NCI-H1930 (cell line): ENCODE data around the gene S100A12.
"Not testable (repeated sequence)": the region's sequence is repeated elsewhere in the genome, so short reads cannot be mapped to it uniquely, and the experiment has no call there.

Experiments
- DNase-seq, 2 experiments: peaks; one replicate each; lab custom pipeline; 2025; lab: John Stamatoyannopoulos, UW

Gene S100A12

GRCh38 chr1:153352523-153352922 is 22.9 kb downstream of the S100A12 start:
- peak; percentile 42 to 57 for DNase-seq

DNA sequence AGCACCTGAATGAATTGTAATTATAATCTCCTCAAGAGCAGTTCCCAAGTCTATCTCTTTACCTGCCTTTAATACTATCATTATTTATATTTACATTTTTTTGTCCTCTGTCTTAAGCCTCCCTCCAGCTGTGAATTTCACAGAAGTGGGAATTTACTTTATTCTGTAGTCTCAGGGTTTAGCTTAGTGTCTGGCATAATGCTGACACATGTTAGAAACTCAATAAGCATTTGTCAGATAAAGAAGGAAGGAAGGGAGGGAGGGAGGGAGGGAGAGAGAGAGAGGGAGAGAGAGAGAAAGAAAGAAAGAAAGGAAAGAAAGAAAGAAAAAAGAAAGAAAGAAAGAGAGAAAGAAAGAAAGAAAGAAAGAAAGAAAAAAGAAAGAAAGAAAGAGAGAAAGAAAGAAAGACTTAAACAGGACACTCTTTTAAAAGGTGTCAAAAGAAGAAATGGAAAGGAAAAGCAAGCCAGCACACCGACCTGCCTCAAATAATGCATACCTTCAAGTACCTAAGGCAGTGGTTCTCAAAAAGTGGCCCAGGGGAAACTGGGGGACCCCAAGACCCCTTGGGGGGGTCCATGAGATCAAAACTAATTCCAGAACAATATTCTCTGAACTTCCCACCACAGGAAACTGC is 25.0 kb downstream of the S100A12 start:
- no peak for DNase-seq

DNA sequence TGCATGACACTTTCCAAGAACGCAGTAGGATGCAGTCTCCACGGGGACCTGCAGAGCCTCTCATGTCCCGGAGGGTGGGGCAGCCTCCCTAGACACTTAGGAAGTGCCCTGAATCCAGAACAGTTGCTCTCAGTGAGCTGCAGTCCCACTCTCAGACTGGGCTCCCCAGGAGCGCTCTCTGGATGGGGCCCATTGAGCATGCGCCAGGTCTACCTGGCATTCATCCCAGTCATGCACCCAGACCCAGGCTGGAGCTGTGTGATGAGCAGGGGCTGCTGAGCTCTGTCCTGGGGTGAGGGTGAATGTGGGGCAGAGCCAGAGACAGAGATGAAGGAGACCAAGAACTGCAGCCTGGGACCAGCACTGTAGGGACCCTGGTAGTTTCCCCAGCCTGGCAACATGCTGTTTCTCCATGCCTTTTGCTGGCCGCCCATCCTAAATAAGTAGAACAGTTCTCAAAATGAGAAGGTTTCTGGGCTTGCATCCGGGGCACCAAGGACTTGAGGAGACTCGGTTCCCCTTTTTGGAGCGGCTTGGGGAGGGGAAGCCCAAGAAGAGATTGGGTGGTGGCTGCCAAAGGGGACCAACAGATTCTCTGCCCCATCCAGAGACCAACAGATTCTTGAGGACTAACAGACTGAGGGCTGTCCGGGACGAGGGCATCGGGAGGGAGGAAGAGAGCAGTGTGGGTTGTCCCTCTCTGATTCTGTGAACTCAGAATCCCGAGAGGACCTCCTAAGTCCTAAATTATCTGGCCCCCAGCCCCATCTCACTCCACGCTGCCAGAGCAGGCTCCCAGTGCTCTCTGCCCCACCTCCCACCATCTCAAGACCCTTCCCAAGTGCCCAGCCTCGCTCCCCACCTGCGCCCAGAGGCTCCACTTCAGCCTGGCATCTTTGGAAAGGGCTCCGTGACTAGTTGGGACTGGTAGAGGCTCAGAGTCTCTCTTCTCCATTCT is 25.8 kb downstream of the S100A12 start:
- no peak for DNase-seq

DNA sequence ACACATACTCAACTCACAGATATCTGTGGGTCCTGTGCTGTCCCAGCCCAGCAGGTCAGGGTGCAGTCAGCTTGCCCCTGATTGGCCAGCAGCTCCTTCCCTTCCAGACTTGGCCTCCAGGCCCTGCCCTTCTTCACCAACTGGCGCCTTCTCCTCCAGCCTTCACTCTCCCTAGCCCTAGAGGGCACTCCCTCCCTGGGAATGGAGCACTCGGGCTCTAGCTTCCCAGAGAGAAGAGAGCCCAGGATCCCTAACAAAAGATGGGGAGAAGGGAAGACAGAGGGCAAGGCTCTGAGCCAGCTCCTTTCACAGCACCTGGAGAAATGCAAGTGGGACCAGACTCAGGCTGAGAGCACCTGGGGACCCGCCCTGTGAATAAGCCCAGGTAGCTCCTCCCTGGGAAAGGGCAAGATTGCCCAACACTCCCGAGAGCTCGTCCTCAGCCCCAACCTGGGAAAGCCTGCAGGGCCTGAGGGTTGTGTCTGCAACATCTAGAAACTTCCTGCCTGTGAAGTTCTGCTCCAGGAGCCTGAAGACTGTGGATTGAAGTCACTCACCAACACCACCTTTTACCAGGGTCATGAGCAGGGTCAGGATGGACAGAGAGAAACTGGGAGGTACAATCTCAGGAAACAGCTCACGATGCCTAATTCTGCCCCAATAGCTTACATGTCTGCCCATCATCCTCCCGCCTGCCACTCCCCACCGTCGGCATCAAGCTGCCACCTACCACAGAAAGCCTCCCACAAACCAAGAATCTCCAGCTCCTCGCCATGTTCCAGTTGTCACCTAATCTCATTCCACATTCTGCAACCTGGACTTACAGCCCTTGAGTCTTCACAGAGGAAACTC is 26.7 kb downstream of the S100A12 start, which contains the start of gene PGLYRP4:
PGLYRP4 (minus strand) TSS at position 331 of the 852 bp plus-strand sequence. CDS start 909 bp downstream, outside the sequence.
- DNase-seq, result no peak

DNA sequence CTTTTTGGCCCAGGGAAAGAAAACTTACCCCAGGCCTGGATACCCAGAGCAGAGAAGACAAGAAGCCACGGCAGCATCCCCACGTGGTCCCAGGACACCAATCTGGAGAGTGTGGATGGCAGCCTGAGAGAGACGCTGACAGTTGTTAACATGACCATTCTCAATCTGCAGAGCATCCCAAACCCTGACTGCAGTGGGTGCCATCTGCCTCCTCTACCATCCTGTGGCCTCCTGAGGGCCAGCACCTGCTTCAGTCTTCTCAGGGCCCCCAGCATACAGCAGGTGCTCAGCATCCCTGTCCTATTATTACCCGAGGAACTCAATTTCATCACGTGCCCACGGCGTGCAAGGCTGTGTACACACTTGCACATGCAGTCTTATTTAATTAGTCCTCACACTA is 27.6 kb downstream of the S100A12 start:
- DNase-seq, result no peak

DNA sequence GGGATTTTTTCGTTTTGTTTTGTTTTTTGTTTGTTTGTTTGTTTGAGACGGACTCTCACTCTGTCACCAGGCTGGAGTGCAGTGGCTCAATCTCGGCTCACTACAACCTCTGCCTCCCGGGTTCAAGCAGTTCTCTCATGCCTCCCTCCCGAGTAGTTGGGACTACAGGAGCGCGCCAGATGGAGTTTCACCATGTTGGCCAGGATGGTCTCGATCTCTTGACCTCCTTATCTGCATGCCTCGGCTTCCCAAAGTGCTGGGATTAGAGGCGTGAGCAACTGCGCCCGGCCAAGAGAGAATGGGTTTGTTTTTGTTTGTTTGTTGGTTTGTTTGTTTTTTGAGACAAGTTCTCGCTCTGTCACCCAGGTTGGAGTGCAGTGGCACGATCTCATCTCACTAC is 28.4 kb downstream of the S100A12 start:
- not testable (repeated sequence) for DNase-seq

GRCh38 chr1:153346077-153346723 is 29.2 kb downstream of the S100A12 start:
- DNase-seq, result no peak

DNA sequence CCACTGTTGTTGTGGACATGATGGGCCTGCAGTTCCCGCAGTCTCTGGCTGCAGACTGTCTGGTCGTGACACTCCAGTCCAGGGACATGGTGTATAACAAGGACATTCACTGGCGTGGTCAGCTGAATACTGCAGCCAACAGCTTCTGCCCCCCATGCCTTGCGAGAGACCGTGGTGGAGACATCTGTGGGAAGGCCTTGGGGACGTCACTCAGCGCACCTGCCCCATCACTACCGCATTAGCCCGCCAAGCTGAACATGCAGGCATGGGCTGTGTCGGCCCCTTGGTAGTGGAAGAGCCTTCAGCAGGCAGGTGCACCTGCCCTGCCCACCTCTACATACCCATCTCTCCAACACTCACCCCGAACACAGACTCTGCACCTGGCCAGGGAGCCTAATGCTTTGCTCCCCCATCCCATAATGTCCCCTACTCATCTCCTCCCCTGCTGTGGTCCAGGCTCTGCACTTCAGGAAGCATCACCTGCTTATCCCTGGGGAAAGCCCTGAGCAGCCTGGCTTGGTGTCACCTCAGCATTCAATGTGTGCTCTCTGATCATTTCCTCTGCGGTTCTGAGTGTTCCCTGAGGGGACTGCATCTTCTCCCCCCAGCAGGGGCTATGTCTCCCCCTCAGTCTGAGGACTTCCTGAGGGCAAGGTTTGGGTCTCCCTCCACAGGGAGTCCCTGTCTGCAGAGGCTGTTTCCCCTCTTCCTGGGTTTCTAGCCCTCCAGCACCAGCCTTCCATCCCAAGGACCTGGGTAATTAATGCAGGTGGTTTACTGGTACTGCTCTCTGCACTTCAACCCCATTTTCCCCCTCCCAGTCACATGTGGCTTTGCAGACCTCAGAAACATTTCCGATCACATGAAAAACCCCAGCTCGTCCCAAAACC is 30.0 kb downstream of the S100A12 start:
- no peak for DNase-seq

- no peak for DNase-seq
Observed at GRCh38 chr1:153344718-153345025, 30.7 kb downstream of the S100A12 start.

DNA sequence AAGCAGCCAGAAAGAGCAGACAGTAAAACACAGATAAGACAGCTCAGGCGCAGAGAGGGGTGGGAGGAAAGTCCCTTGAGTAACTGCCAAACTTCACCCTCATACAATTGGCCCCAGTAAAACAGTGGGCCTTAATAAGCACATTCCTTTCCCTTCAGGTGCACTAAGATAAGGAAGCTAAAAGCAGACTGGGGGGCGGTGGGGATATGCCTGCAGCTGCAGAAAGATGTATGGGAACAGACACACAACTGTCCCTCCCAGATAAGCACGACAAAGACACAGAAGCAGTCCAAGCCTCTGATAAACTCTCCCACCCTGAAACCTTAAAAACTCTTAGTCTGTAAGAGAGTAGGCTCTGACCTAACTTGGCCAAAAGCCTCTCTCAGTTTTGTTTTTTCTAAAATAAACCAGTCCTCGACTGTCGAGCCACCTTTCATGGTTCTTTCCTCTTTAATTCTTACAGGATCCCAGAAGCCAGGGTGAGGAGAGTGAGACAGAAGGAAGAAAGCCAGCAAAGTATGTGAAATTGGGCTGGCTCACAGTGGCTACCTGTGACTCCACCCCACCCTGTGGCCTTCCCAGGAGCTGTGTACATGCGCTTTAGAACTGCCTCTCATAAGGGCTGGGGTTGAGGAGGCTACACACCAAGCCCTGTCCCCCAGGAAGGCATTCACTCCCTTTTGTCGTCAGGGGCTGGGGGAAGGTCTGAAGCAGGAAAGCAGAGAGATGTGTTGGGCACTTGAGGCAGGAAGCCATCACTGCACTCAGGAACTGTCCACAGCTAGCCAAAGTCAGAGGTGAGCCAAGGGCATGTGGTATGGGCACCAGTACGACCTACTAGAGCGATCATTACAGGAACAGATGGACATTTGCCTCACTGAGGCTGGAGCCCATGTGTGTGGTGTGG is 31.4 kb downstream of the S100A12 start:
- no peak for DNase-seq

- no peak for DNase-seq
Observed at GRCh38 chr1:153343040-153343681, 32.3 kb downstream of the S100A12 start.

DNA sequence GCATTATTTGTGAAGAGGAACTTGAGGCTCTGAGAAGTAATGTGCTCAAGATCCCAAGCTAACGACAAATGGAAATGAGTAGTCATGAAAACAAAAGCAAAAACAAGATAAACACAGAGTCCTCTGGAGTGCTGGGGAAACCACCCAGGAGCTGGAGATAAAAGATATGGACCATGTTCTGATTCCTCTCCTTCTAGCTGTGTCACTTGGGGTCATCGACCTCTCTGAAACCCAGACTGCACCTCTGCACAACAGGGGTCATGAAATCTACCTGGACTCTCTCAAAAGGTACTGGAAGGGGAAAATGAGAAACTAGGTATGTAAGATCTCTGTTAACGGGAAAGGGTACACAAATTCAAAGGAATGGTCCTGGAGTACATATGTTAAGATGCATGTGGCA is 33.2 kb downstream of the S100A12 start:
- no peak for DNase-seq

GRCh38 chr1:153341431-153341934 is 33.9 kb downstream of the S100A12 start:
- DNase-seq, result no peak

DNA sequence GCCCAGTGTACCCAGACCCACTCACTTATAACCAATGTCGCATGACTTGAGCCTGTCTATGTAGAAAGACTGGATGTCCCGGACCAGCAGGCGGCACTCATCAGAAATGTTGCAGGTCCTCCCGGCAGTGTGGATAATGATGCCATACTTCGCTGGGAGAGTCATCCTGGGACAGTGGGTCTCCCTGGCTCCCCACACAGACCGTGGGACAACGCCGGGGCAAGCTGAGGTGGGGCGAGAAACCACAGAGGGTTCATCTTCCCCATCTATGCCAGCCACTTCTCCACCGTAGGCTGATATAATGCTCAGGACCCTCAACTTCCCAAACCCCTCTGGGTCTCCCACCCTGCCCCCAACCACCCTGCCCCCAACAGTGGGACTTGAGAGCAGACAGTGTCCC is 35.1 kb downstream of the S100A12 start:
- DNase-seq, result no peak

DNA sequence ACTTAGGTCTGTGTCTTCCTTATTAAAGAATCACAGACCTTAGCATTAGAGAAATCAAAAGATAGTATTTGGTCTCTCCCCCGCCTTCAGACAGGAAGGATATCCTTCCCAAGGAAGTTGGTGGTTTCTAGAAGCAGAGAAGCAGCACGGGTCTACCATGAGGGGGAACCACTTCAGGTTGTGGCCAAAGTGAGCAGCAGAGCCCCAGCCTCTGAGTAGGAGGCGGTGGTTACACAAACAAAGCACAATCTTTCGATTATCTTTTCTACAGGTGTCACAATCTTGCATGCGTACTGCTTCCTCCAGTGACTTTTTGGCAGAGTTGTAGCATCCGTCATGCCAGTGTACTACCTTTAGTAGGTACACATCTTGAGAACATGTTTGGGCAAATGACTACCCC is 35.6 kb downstream of the S100A12 start:
- DNase-seq, result no peak

DNA sequence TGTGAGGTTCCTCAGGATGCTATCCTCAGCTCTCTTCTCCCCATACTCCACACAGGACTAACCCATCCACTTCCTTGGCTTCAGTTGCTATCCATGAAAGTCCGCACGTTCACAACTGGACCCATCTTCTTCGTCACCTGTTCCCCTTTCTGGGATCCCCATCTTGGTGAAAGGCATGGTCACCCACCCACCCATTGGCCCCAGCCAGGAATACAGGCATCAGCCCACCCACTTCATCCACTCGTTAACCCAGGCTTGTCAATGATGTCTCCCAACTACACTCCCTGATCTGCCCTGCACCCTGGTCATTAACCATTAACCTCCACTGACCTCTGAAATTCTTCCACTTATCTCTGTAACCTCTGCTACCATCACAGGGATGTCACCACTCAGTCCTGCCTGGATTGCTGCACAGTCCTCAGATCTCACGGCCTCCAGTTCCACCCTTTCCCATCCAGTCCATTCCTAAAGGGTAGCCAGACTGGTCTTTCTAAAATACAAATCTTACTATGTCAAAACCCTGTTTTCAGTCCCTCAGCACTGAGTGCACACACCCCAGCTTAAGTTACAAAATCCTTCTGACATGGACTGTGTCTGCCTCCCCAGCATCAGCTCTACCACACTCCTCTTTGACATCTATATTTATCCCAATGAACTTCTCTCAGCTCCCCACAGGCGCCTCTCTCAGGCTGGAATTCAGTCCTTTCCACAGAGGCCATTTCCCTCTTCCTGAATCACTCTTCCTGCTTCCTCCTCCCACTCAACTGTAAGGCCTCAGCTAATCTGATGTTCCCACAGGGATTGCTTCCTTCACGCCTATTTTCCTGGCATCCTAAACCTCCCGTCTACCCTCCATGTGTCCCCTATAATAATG is 37.2 kb downstream of the S100A12 start:
- no peak for DNase-seq

- no peak for DNase-seq
Observed at GRCh38 chr1:153336650-153337049, 38.8 kb downstream of the S100A12 start.

DNA sequence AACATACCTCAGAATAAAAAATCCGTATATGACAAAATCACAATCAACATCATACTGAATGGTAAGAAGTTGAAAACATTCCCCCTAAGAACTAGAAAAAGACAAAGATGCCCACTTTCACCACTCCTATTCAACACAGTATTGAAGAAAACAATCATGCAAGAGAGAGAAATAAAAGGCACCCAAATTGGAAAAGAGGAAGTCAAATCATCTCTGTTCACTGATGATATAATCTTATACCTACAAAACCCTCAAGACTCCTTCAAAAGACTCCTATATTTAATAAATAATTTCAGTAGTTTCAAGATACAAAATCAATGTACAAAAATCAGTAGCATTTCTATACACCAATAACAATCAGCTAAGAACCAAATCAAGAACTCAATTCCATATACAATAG is 41.5 kb downstream of the S100A12 start:
- no peak for DNase-seq
